ENCODE data around the gene NFIA. TPM values are rescaled to one million over a fixed set of nuclear protein-coding genes. Genes with fewer than 3 reads are reported as not detected.

Gene NFIA
- total and polyA plus RNA-seq, 2 of the 13 experiments (the other 11 are each of a cell fraction or from before 2014, with no cell fraction given), result 14.7 to 28.5 TPM

- Histone ChIP-seq H3K4me2 (ENCODE audit: low read depth, low read length) (no peak overlapping the region), H3K27me3 (ENCODE audit: control insufficient read depth in 1 of 2, insufficient read depth in 2 of 2, low read length in 2 of 2) (no peaks in the 10 kb centered on the region), H2AFZ (ENCODE audit: low read length) (no peak overlapping the region), H3K79me2 (ENCODE audit: insufficient read depth, low read length) (peaks cover 28% of the 10 kb centered on the region), H4K20me1 (ENCODE audit: insufficient read depth, low read length) (no peaks in the 10 kb centered on the region), H3K9ac (ENCODE audit: insufficient read depth, low read depth, low read length) (no peak overlapping the region), H3K4me3 (replicated peaks in 1 of 3; ENCODE audit: insufficient read depth in 1 of 3, low read depth in 2 of 3, low read length in 3 of 3) (no peak overlapping the region), H3K36me3 (replicated peaks in 1 of 2; ENCODE audit: control insufficient read depth in 1 of 2, insufficient read depth in 2 of 2, low read length in 2 of 2) (peaks cover 7 to 23% of the 10 kb centered on the region in 2 experiments; a peak in 2 of 5 replicates), H3K4me1 (ENCODE audit: insufficient read depth, low read length) (no peaks in the 10 kb centered on the region), H3K27ac (ENCODE audit: extremely low read length, insufficient read depth, low read length) (no peak overlapping the region), H3K9me3 (ENCODE audit: low read length) (no peaks in the 10 kb centered on the region)
- intact Hi-C loops (cut with micrococcal nuclease; ENCODE audit: unreplicated experiment), result no loop called here
- BruUV-seq (replicated peaks), result no TSS peak
- POLR2A ChIA-PET, result no interaction called here
- CTCF ChIA-PET (ENCODE audit: low intra/inter-chr PET ratio, low total read pairs), result no interaction called here
- DNase-seq (ENCODE audit: low spot score) (no peak), ATAC-seq (no peak), FAIRE-seq (no peak)
- 96% methylated on average over 3 of the region's 3 CpGs for WGBS (ENCODE audit: low lambda C conversion rate)
- in situ Hi-C loops (cut with HindIII; ENCODE audit: extremely low pct_ligation_motif_present, low pct_unique_long_range_greater_than_20kb), result no loop called here
- no peak for TF ChIP-seq ZNF770 (CRISPR knock-in tag; IDR thresholded peaks at IDR 0.05)
- TF ChIP-seq ZNF782 (CRISPR knock-in tag; IDR thresholded peaks at IDR 0.05; ENCODE audit: borderline replicate concordance), result no peak
- TF ChIP-seq ZFP36 (IDR thresholded peaks at IDR 0.05; ENCODE audit: borderline replicate concordance, low read depth, low read length, partially characterized antibody), result no peak
- TF ChIP-seq TARDBP (CRISPR knock-in tag; IDR thresholded peaks at IDR 0.05), result no peak
- TF ChIP-seq IRF2 (CRISPR knock-in tag; IDR thresholded peaks at IDR 0.05), result no peak
- TF ChIP-seq, protein P1, sequence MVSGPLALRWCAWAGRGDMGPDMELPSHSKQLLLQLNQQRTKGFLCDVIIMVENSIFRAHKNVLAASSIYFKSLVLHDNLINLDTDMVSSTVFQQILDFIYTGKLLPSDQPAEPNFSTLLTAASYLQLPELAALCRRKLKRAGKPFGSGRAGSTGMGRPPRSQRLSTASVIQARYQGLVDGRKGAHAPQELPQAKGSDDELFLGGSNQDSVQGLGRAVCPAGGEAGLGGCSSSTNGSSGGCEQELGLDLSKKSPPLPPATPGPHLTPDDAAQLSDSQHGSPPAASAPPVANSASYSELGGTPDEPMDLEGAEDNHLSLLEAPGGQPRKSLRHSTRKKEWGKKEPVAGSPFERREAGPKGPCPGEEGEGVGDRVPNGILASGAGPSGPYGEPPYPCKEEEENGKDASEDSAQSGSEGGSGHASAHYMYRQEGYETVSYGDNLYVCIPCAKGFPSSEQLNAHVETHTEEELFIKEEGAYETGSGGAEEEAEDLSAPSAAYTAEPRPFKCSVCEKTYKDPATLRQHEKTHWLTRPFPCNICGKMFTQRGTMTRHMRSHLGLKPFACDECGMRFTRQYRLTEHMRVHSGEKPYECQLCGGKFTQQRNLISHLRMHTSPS (CRISPR knock-in tag; IDR thresholded peaks at IDR 0.05; ENCODE audit: low read depth), result no peak
- no peak for TF ChIP-seq HIVEP1 (CRISPR knock-in tag; IDR thresholded peaks at IDR 0.05)
- TF ChIP-seq TEAD3 (CRISPR knock-in tag; optimal IDR thresholded peaks at IDR 0.05; ENCODE audit: borderline replicate concordance), result no peak
- no peak for TF ChIP-seq ELK4 (CRISPR knock-in tag; IDR thresholded peaks at IDR 0.05; ENCODE audit: borderline replicate concordance)
- TF ChIP-seq USF2 (IDR thresholded peaks at IDR 0.05; ENCODE audit: low read depth, low read length), result no peak
- TF ChIP-seq USF2 (CRISPR knock-in tag; IDR thresholded peaks at IDR 0.05; ENCODE audit: borderline replicate concordance), result no peak
- TF ChIP-seq ZNF224 (CRISPR knock-in tag; IDR thresholded peaks at IDR 0.05), result no peak
- no peak for TF ChIP-seq ZNF614 (CRISPR knock-in tag; IDR thresholded peaks at IDR 0.05; ENCODE audit: borderline replicate concordance)
- no peak for TF ChIP-seq TGIF2 (CRISPR knock-in tag; IDR thresholded peaks at IDR 0.05)
- TF ChIP-seq, protein P2, sequence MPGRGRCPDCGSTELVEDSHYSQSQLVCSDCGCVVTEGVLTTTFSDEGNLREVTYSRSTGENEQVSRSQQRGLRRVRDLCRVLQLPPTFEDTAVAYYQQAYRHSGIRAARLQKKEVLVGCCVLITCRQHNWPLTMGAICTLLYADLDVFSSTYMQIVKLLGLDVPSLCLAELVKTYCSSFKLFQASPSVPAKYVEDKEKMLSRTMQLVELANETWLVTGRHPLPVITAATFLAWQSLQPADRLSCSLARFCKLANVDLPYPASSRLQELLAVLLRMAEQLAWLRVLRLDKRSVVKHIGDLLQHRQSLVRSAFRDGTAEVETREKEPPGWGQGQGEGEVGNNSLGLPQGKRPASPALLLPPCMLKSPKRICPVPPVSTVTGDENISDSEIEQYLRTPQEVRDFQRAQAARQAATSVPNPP (CRISPR knock-in tag; IDR thresholded peaks at IDR 0.05), result no peak
- no peak for TF ChIP-seq ARNT2 (CRISPR knock-in tag; IDR thresholded peaks at IDR 0.05; ENCODE audit: low read depth)
Measured at GRCh38 chr1:61307422-61308142, 225.2 kb downstream of the NFIA start.
